Measurements from ENCODE around the gene SLC38A3.
"Not testable (repeated sequence)": the region's sequence is repeated elsewhere in the genome, so short reads cannot be mapped to it uniquely, and the experiment has no call there.

SLC38A3 gene

DNA sequence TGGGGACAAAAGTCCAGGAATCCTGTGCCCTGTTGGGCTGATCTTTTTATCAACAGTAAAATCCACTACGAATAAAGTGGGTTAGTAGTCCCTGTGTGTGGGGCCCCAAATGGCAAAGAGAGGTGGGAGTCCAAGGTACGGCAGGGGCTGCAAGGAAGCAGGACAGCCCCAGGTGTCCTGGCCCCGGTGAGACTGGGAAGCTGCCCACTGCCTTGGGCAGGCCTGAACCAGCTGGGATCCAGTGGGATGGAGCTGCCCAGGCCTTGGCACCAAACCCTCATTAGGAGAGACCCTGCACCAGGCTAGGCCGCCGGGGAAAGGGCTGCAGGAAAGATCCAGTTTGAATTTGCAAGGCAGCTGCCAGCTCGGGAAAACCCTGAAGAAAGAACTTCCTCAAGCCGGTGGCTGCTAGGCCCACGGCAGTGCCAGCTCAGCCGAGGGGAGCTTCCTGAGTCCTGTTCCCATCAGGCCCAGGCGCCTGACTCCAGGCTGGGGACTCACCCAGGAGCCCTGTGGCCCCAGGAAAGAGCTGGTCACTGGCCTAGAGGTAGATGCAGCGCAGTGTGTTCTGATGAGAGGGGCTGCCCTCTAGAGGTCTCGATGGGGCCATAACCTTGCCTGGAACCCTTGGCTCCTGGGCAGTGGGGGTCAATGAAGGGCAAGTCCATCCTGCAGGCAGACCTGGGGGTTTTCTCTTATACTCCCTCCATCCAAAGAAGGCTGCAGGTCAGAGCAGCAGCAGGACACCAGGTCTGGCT lies 16.5 kb downstream of the SLC38A3 start:
- H3K4me3 Mint-ChIP-seq: no peak overlapping the region
- H3K27ac Mint-ChIP-seq: no peak overlapping the region
- no peaks in the 10 kb centered on the region for H3K9me3 Mint-ChIP-seq
- H3K27me3 Mint-ChIP-seq: peaks cover 3% of the 10 kb centered on the region
- no peaks in the 10 kb centered on the region for H3K36me3 Mint-ChIP-seq (ENCODE audit: low read depth)
- peaks cover 11% of the 10 kb centered on the region for H3K4me1 Mint-ChIP-seq (ENCODE audit: low read depth)

- Mint-ChIP-seq H3K27me3 (peaks cover 3% of the 10 kb centered on the region), H3K9me3 (no peaks in the 10 kb centered on the region), H3K4me3 (no peak overlapping the region), H3K36me3 (ENCODE audit: low read depth) (no peaks in the 10 kb centered on the region), H3K27ac (no peak overlapping the region), H3K4me1 (ENCODE audit: low read depth) (peaks cover 16% of the 10 kb centered on the region)
Measured at GRCh38 chr3:50222169-50222528, 17.1 kb downstream of the SLC38A3 start.

- Mint-ChIP-seq H3K36me3 (ENCODE audit: low read depth) (no peaks in the 10 kb centered on the region), H3K27me3 (peaks cover 3% of the 10 kb centered on the region), H3K27ac (no peak overlapping the region), H3K4me1 (ENCODE audit: low read depth) (peaks cover 34% of the 10 kb centered on the region), H3K9me3 (no peaks in the 10 kb centered on the region), H3K4me3 (no peak overlapping the region)
Measured at GRCh38 chr3:50224639-50225038, 19.6 kb downstream of the SLC38A3 start.

DNA sequence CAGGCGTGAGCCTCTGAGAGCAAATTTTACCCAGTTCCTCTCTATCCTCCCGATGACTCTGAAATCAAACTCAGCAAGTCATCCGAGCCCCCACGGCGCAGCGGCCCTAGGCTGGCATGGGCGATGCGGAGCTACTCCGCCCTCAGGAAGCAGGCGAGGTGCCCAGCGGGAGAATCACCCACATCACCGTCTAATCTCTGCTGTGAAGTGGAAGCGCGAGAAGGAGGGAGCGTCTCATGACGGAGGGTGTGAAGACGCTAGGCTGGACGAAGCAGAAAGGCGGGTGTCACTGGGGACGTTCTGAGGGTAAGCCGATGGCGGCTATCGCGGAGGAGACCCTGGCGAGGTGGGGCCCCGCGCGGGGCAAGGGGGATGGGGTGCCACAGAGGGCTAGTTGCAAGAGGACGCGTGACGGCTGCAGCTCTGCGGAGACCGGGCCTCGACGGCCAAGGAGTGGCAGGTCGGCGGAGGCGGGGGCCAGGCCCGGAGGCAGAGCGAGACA lies 21.9 kb downstream of the SLC38A3 start:
- Mint-ChIP-seq H3K4me3 (peak overlapping the region; percentile 94), H3K4me1 (ENCODE audit: low read depth) (peaks cover 40% of the 10 kb centered on the region), H3K9me3 (no peaks in the 10 kb centered on the region), H3K36me3 (ENCODE audit: low read depth) (no peaks in the 10 kb centered on the region), H3K27ac (peak overlapping the region; percentile 79), H3K27me3 (peaks cover 3% of the 10 kb centered on the region)

- Mint-ChIP-seq H3K9me3 (no peaks in the 10 kb centered on the region), H3K27ac (peak overlapping the region; percentile 93), H3K4me3 (peak overlapping the region; percentile 94), H3K27me3 (peaks cover 3% of the 10 kb centered on the region), H3K36me3 (ENCODE audit: low read depth) (no peaks in the 10 kb centered on the region), H3K4me1 (ENCODE audit: low read depth) (peaks cover 40% of the 10 kb centered on the region)
Measured at GRCh38 chr3:50227390-50228183, 22.5 kb downstream of the SLC38A3 start.

GRCh38 chr3:50228184-50228763 lies 23.2 kb downstream of the SLC38A3 start:
- not testable (repeated sequence) for H3K36me3 Mint-ChIP-seq (ENCODE audit: low read depth); H3K27me3 Mint-ChIP-seq; H3K9me3 Mint-ChIP-seq
- Mint-ChIP-seq H3K27ac (peak overlapping the region; percentile 93), H3K4me1 (ENCODE audit: low read depth) (peaks cover 40% of the 10 kb centered on the region), H3K4me3 (peak overlapping the region; percentile 94)

DNA sequence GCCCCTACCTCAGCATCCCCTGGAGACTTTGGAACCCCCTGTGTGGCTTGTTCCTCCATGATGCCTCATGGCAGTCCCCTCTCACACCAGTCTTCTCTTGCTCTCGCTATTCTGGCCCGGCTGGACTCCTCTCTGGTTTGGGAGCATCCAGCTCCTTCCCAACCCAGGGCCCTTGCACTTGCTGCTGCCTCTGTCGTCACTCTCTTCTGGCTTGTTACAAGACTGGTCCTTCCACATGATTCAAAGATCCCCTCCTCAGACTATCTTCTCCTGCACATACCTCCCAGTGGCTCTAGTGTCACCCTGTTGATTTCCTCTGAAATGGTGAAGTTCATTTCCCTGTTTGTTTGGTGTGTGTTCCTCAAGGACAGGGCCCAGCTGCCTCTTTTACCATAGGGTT lies 24.4 kb downstream of the SLC38A3 start:
- Mint-ChIP-seq H3K9me3 (no peaks in the 10 kb centered on the region), H3K36me3 (ENCODE audit: low read depth) (no peaks in the 10 kb centered on the region), H3K4me3 (no peak overlapping the region), H3K4me1 (ENCODE audit: low read depth) (peaks cover 43% of the 10 kb centered on the region), H3K27me3 (peaks cover 3% of the 10 kb centered on the region), H3K27ac (peak overlapping the region; percentile 17)

DNA sequence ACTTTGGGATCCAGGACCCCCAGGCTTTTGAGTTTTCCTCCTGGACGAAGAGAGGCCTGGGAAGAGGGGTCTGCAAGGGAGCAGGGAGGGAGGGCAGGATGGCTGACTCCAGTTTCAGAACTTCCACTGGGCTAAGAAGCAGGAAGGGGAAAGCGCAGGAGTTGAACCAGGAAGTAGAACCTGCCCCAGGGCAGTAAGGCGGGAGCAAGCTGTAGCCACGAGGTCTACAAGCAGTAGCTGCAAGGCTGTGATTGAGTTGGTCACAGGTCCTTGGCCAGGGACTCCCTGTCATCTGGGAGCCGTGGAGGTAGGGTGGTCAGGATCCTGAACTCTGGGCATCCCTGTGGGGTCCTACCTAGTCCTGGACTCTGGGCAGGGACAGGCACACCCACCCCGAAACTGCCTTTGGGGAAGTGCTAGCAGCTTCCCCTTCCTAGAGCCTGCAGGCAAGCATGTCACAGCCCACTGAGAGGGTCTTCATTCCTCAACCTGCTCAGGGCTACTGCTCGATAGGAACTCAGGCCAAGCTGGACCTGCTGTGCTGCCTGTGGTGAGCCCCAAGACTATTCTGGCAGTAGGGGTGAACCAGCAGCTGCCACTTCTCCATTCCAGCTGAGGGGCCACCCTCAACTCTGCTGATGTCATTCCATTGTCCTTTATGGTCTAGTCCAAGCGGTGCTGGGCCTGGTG lies 25.2 kb downstream of the SLC38A3 start:
- Mint-ChIP-seq H3K27me3 (peaks cover 2% of the 10 kb centered on the region), H3K27ac (no peak overlapping the region), H3K36me3 (ENCODE audit: low read depth) (no peaks in the 10 kb centered on the region), H3K9me3 (no peaks in the 10 kb centered on the region), H3K4me3 (no peak overlapping the region), H3K4me1 (ENCODE audit: low read depth) (peaks cover 45% of the 10 kb centered on the region)

DNA sequence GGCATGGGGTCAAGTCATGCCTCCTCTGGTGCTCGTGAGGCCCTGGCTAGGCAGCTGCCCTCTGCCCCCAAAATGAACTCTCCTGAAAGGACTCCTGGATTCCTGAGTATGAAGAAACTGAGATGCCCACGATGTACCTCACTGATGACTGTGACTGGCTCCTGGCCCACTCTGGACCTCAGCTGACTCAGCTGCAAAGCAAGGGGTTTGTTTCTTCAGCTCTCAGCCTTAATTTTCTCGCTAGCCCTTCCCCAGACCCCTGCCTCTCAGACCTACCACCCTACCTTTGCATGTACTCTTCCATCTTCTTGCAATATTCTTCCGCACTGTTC lies 25.7 kb downstream of the SLC38A3 start:
- Mint-ChIP-seq H3K9me3 (no peaks in the 10 kb centered on the region), H3K27me3 (no peaks in the 10 kb centered on the region), H3K4me1 (ENCODE audit: low read depth) (peaks cover 46% of the 10 kb centered on the region), H3K4me3 (no peak overlapping the region), H3K27ac (no peak overlapping the region), H3K36me3 (ENCODE audit: low read depth) (no peaks in the 10 kb centered on the region)

GRCh38 chr3:50231581-50231980 lies 26.5 kb downstream of the SLC38A3 start:
- no peak overlapping the region for H3K4me3 Mint-ChIP-seq
- no peaks in the 10 kb centered on the region for H3K27me3 Mint-ChIP-seq
- peaks cover 40% of the 10 kb centered on the region for H3K4me1 Mint-ChIP-seq (ENCODE audit: low read depth)
- H3K36me3 Mint-ChIP-seq (ENCODE audit: low read depth): no peaks in the 10 kb centered on the region
- H3K9me3 Mint-ChIP-seq: no peaks in the 10 kb centered on the region
- no peak overlapping the region for H3K27ac Mint-ChIP-seq

DNA sequence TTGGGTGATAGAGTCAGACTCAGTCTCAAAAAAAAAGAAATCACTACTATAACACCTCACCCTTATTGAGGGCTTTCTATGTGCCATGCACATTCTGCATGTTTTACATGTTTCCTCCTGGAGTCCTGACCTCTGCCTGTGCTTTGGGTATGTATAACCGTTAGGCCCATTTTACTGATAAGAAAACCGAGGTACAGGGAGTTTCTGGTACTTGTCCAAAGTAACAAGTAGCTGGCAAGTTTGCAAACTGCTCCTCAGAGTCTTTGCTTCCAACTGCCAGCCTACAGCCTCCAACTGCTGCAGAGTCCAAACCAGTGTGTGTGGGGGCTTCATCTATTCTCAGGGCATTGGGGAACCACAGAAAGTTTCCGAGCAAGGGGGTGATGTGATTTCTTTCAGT lies 27.2 kb downstream of the SLC38A3 start:
- Mint-ChIP-seq H3K4me3 (no peak overlapping the region), H3K36me3 (ENCODE audit: low read depth) (no peaks in the 10 kb centered on the region), H3K9me3 (no peaks in the 10 kb centered on the region), H3K4me1 (ENCODE audit: low read depth) (peaks cover 35% of the 10 kb centered on the region), H3K27me3 (no peaks in the 10 kb centered on the region), H3K27ac (peak overlapping the region; percentile 22)

- Mint-ChIP-seq H3K9me3 (no peaks in the 10 kb centered on the region), H3K4me1 (ENCODE audit: low read depth) (peaks cover 26% of the 10 kb centered on the region), H3K4me3 (no peak overlapping the region), H3K36me3 (ENCODE audit: low read depth) (no peaks in the 10 kb centered on the region), H3K27ac (peak overlapping the region; percentile 52), H3K27me3 (no peaks in the 10 kb centered on the region)
Measured at GRCh38 chr3:50233176-50233575, 28.1 kb downstream of the SLC38A3 start.

DNA sequence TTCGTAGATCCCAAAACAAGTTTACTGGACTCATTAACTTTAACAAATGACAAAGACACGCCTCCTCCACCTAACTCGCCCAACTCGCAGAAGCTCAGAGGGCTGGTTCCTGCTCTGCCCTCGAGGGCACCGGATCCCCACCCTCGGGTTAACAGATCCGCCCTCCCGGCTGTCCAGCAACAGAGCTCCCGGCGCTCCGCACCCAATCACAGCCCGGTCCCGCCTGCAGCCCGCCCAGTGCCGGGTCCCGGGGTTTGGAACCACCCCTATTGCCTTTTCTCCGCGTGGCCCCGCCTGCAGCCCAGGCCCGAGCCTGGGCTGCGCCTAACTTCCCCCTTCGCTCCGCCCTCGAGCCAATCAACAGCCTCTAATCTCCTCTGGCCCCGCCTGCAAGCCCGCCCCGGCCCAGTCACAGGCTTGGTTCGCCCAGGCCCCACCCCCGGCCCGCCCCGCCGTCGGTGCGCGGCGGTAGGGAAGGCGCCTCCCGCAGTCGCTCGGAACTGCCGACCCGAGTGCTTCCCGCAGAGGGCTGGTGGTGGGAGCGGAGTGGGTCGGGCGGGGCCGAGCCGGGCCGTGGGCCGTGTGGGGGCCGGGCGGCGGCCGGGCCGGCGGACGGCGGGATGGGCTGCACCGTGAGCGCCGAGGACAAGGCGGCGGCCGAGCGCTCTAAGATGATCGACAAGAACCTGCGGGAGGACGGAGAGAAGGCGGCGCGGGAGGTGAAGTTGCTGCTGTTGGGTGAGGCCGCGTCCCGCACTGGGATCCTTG lies 30.8 kb downstream of the SLC38A3 start, which contains the start of gene GNAI2:
Gene GNAI2 (plus strand): TSS at position 489 of the 768 bp plus-strand sequence. CDS start 132 bp downstream, at position 621.
- Mint-ChIP-seq H3K27me3 (no peaks in the 10 kb centered on the region), H3K4me1 (ENCODE audit: low read depth) (peaks cover 38% of the 10 kb centered on the region), H3K4me3 (peak within 1 kb of the TSS; percentile 95), H3K27ac (peak within 1 kb of the TSS; percentile 92), H3K9me3 (no peaks in the 10 kb centered on the region), H3K36me3 (ENCODE audit: low read depth) (no peaks in the 10 kb centered on the region)

GRCh38 chr3:50236484-50237132 lies 31.5 kb downstream of the SLC38A3 start:
- Mint-ChIP-seq H3K36me3 (ENCODE audit: low read depth) (no peaks in the 10 kb centered on the region), H3K9me3 (no peaks in the 10 kb centered on the region), H3K4me1 (ENCODE audit: low read depth) (peaks cover 42% of the 10 kb centered on the region), H3K4me3 (peak overlapping the region; percentile 95), H3K27ac (peak overlapping the region; percentile 92), H3K27me3 (no peaks in the 10 kb centered on the region)

Measured in stimulated activated naive CD8-positive, alpha-beta T cell treated with anti-CD3 and anti-CD28 coated beads, Interleukin-15, Interleukin-2, amounts not matched to agents 100 ng/mL and 50 ng/mL, for 24 hours (primary cell).